Smooth muscle cell (in vitro differentiated cells): ENCODE measurements around the gene PRR5L. TPM values are rescaled to one million over a fixed set of nuclear protein-coding genes. Genes with fewer than 3 reads are reported as not detected.

Source experiments
- DNase-seq: peaks from one replicate; lab custom pipeline; 2025; ENCODE audit not compliant: unreplicated experiment; lab: John Stamatoyannopoulos, UW
- H2AFZ ChIP-seq: fragments of 200-600 bp; sonication (generic); 2 replicates; pipeline ENCODE4 v1.6.0; 2016; ENCODE audit warnings: antibody characterized with exemption, low read depth, mild to moderate bottlenecking
- H3F3A ChIP-seq: fragments of 200-600 bp; sonication (generic); 2 replicates; pipeline ENCODE4 v1.6.0; 2017; ENCODE audit warnings: antibody characterized with exemption, low read depth
- H3K27ac ChIP-seq: fragments of 200-600 bp; sonication (generic); 2 replicates; pipeline ENCODE4 v1.5.1; 2016; ENCODE audit warnings: low read depth, mild to moderate bottlenecking
- H3K27me3 ChIP-seq: fragments of 200-600 bp; sonication (generic); 2 replicates; pipeline ENCODE4 v1.6.1; 2016; ENCODE audit warnings: low read depth, mild to moderate bottlenecking
- H3K36me3 ChIP-seq: fragments of 200-600 bp; sonication (generic); 2 replicates; pipeline ENCODE4 v1.5.1; 2016; ENCODE audit warnings: low read depth
- H3K4me1 ChIP-seq: fragments of 200-600 bp; sonication (generic); 2 replicates; pipeline ENCODE4 v1.5.1; 2016; ENCODE audit warnings: low read depth
- H3K4me2 ChIP-seq: fragments of 200-600 bp; sonication (generic); 2 replicates; pipeline ENCODE4 v1.6.0; 2016; ENCODE audit warnings: mild to moderate bottlenecking
- H3K4me3 ChIP-seq: fragments of 200-600 bp; sonication (generic); 2 replicates; pipeline ENCODE4 v1.5.1; 2016; ENCODE audit warnings: mild to moderate bottlenecking
- H3K79me2 ChIP-seq: fragments of 200-600 bp; sonication (generic); 2 replicates; pipeline ENCODE4 v1.6.0; 2016; ENCODE audit warnings: low read depth, mild to moderate bottlenecking
- H3K9ac ChIP-seq: fragments of 200-600 bp; sonication (generic); 2 replicates; pipeline ENCODE4 v1.6.0; 2016; ENCODE audit warnings: low read depth
- H3K9me3 ChIP-seq: fragments of 200-600 bp; sonication (generic); replicated peaks from 2 replicates; pipeline ENCODE4 v1.5.1; 2016; ENCODE audit warnings: low read depth
- H4K20me1 ChIP-seq: fragments of 200-600 bp; sonication (generic); 2 replicates; pipeline ENCODE4 v1.6.0; 2016; ENCODE audit warnings: low read depth
- WGBS: methylation state at CpG from one replicate; pipeline ENCODE4 v1.1.7; 2016; ENCODE audit warnings: low lambda C conversion rate; 5-methylcytosine and 5-hydroxymethylcytosine counted together
- polyA plus RNA-seq: library from polyadenylated mRNA; unstranded; fragments of >200 nt; fragmentation: Nextera tagmentation; extraction: Ambion mirVana; gene quantifications from 2 replicates; pipeline ENCODE4 v1.2.1, GENCODE V29; 2016
- total RNA-seq: library from RNA; depleted of rRNA; stranded (reverse); fragments of >200 nt; gene quantifications from 2 replicates; pipeline ENCODE4 v1.2.3, GENCODE V29; 2014
- TF ChIP-seq, protein P1 (sequence below): fragments of 200-600 bp; sonication (generic); IDR thresholded peaks from 2 replicates; pipeline ENCODE4 v1.5.1; 2017; ENCODE audit warnings: borderline replicate concordance, mild to moderate bottlenecking, antibody characterized with exemption; ENCODE audit not compliant: insufficient read depth, poor library complexity, severe bottlenecking

PRR5L gene
- total and polyA plus RNA-seq, 2 experiments from 2014 or later: 21.4 to 41.4 TPM

DNA sequence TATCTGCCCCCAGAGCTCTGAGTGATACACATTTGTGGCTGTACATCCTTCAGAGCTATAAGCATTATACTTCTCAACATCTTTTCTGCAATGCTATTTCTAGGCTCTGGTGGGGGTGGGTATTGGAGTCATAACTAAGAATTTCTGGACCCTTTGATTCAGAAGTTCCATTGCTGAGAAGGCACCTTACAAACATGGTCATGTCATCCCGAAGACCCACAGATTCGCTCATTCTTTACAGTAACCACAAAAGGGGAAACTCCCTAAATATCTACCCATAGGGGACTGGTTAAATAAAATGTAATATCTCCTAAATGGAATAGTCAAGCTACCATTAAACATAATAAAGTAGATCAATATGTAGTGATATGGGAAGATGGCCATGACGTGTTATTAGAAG is 98.8 kb downstream of the PRR5L start:
- TF ChIP-seq, protein P1, sequence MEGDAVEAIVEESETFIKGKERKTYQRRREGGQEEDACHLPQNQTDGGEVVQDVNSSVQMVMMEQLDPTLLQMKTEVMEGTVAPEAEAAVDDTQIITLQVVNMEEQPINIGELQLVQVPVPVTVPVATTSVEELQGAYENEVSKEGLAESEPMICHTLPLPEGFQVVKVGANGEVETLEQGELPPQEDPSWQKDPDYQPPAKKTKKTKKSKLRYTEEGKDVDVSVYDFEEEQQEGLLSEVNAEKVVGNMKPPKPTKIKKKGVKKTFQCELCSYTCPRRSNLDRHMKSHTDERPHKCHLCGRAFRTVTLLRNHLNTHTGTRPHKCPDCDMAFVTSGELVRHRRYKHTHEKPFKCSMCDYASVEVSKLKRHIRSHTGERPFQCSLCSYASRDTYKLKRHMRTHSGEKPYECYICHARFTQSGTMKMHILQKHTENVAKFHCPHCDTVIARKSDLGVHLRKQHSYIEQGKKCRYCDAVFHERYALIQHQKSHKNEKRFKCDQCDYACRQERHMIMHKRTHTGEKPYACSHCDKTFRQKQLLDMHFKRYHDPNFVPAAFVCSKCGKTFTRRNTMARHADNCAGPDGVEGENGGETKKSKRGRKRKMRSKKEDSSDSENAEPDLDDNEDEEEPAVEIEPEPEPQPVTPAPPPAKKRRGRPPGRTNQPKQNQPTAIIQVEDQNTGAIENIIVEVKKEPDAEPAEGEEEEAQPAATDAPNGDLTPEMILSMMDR: no peak
- WGBS: 95% methylated on average over 3 of the region's 3 CpGs
- DNase-seq: no peak
- H3K4me3 ChIP-seq: no peak overlapping the region
- no peak overlapping the region for H2AFZ ChIP-seq
- no peaks in the 10 kb centered on the region for H3K36me3 ChIP-seq
- H4K20me1 ChIP-seq: no peaks in the 10 kb centered on the region
- no peaks in the 10 kb centered on the region for H3K4me1 ChIP-seq
- no peak overlapping the region for H3K4me2 ChIP-seq
- H3K9me3 ChIP-seq: no peaks in the 10 kb centered on the region
- no peak overlapping the region for H3K9ac ChIP-seq
- H3K27me3 ChIP-seq: no peaks in the 10 kb centered on the region
- no peak overlapping the region for H3K27ac ChIP-seq
- H3F3A ChIP-seq: no peaks in the 10 kb centered on the region
- H3K79me2 ChIP-seq: peaks cover 15% of the 10 kb centered on the region

DNA sequence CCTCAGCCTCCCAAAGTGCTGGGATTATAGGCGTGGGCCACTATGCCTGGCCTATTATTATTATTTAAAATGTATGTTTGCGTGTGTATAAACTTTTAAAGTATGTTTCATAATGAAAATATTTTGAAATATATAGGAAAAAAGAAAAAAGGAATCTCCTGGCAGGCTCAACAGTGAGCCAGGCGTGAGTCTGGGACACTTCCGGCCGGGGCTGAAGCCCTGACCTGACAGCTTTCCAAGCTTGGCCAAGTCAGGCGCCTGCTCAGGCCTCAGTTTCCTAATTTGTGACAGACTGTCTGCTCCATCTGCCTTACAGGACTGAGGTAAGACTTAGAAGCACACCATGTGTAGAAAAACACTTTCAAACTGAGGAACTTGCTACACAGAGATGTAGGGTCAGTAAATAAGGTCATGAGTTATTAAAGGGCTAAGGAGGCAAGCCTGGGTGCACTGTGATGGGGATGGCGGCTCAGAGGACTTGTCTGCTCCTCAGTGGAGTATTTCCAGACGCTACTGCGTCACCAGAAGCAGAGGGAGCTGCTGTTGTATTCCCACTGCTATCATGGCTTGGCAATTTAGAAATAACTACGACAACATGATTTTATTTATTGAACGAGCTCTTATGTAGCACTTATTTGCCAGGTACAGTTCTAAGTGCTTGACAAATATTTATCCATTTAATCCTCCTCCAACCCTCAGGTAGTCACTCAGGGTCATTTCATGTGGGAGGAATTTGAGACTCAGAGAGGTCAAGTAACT is 100.1 kb downstream of the PRR5L start:
- no peak overlapping the region for H3K4me2 ChIP-seq
- TF ChIP-seq, protein P1: no peak
- WGBS: 96% methylated on average over 11 of the region's 11 CpGs
- H2AFZ ChIP-seq: no peak overlapping the region
- H3K9me3 ChIP-seq: no peaks in the 10 kb centered on the region
- peaks cover 1% of the 10 kb centered on the region for H3K36me3 ChIP-seq
- peaks cover 13% of the 10 kb centered on the region for H3K79me2 ChIP-seq
- H3K4me3 ChIP-seq: no peak overlapping the region
- H4K20me1 ChIP-seq: no peaks in the 10 kb centered on the region
- H3K27ac ChIP-seq: no peak overlapping the region
- H3K27me3 ChIP-seq: no peaks in the 10 kb centered on the region
- no peaks in the 10 kb centered on the region for H3F3A ChIP-seq
- no peak overlapping the region for H3K9ac ChIP-seq
- DNase-seq: no peak
- no peaks in the 10 kb centered on the region for H3K4me1 ChIP-seq

DNA sequence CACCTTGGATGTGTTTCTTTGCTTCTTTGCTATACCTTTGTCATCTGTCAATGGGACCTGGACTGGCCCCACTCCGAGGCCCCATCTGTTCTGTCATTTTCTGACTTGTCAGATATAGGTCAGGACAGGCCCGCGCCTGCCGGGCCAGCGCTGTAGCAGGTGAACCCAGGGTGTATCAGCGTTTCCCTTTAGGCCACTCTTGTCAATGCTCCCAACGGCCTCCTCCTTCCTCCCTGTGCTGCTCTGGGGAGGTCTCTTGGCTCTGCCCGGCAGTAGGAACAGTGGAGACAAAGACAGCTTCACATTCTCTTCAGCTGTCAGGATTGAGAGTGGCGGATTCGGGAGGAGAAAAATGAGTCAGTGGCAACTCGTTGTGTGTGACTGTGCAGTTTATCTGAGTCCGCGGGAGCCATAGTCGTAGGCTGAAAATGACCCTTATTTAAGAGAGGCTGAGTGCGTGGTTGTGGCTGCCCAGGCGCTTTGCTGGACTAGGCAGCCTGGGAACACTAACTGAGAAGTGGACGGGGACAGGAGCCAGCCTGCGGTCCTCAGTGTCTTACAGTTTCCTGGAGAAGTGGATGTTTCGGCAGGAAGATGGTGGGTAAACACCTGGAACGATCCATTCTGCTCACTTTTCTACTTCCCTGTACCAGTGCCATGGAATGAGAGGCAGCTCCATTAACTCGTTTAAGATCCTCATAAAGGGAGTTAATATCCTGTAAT is 102.3 kb downstream of the PRR5L start:
- no peak overlapping the region for H3K4me2 ChIP-seq
- H3K79me2 ChIP-seq: no peaks in the 10 kb centered on the region
- H3K9me3 ChIP-seq: no peaks in the 10 kb centered on the region
- TF ChIP-seq, protein P1: no peak
- peaks cover 5% of the 10 kb centered on the region for H3K36me3 ChIP-seq
- H3F3A ChIP-seq: no peaks in the 10 kb centered on the region
- no peak for DNase-seq
- 64% methylated on average over 21 of the region's 21 CpGs for WGBS
- no peaks in the 10 kb centered on the region for H3K27me3 ChIP-seq
- H3K4me3 ChIP-seq: no peak overlapping the region
- H2AFZ ChIP-seq: no peak overlapping the region
- no peak overlapping the region for H3K9ac ChIP-seq
- H3K4me1 ChIP-seq: no peaks in the 10 kb centered on the region
- H4K20me1 ChIP-seq: no peaks in the 10 kb centered on the region
- peak overlapping the region; percentile 65 for H3K27ac ChIP-seq

DNA sequence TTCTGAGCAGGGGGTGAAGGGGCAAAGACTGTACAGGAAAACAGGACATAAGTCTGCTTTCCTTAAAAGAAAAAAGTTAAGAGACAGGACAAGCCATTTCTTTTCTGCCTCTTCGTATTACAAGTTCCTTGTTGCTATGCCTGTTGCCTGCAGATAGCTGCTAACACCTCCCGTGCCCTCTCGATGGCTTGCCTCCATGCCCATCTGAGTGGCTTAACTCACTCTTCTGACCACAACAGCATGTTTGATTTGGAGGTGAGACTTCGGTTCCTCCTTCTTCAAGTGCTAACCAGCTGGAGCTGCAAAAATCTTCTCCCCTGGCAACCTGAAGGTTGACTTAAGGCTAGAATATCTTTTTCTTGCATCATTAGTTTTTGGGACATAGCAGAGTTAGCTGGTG is 103.1 kb downstream of the PRR5L start:
- Histone ChIP-seq H3K79me2 (no peaks in the 10 kb centered on the region), H3K36me3 (peaks cover 5% of the 10 kb centered on the region), H3K4me3 (no peak overlapping the region), H2AFZ (no peak overlapping the region), H3K9me3 (no peaks in the 10 kb centered on the region), H3K4me2 (no peak overlapping the region), H3K27ac (peak overlapping the region; percentile 65), H3K27me3 (no peaks in the 10 kb centered on the region), H3K9ac (no peak overlapping the region), H4K20me1 (no peaks in the 10 kb centered on the region), H3F3A (no peaks in the 10 kb centered on the region), H3K4me1 (no peaks in the 10 kb centered on the region)
- TF ChIP-seq, protein P1: no peak
- DNase-seq: no peak
- 95% methylated on average over 4 of the region's 4 CpGs for WGBS
